CD4-positive, alpha-beta T cell treated with Interleukin-1 beta for 1 hour (primary cell): ENCODE measurements around the gene GINS3.

ENCODE experiments used
- DNase-seq, 2 donors: peaks; one replicate each; pipeline ENCODE4 v3.0.0-alpha.2; 2020 to 2022

The GINS3 gene

DNA sequence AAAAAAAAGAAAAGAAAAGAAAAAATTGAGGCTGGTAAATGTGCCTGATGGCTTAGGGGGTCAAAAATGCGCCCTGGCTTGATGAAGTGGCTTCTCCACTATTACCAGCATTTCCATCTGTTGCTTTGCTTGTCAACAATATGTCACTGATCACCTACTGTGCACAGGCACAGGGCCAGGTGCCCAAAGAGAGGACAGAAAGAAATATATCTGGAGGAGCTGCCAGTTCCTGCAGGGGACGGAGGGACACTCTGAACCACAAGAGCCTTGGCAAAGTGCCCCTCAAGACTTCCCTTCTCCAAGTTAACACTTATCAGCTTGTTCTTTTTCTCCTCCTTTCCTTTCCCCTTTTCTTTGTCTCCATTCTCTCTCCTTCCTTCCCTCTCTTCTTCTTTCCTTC lies 34.7 kb downstream of the GINS3 start:
- DNase-seq: no peak

DNA sequence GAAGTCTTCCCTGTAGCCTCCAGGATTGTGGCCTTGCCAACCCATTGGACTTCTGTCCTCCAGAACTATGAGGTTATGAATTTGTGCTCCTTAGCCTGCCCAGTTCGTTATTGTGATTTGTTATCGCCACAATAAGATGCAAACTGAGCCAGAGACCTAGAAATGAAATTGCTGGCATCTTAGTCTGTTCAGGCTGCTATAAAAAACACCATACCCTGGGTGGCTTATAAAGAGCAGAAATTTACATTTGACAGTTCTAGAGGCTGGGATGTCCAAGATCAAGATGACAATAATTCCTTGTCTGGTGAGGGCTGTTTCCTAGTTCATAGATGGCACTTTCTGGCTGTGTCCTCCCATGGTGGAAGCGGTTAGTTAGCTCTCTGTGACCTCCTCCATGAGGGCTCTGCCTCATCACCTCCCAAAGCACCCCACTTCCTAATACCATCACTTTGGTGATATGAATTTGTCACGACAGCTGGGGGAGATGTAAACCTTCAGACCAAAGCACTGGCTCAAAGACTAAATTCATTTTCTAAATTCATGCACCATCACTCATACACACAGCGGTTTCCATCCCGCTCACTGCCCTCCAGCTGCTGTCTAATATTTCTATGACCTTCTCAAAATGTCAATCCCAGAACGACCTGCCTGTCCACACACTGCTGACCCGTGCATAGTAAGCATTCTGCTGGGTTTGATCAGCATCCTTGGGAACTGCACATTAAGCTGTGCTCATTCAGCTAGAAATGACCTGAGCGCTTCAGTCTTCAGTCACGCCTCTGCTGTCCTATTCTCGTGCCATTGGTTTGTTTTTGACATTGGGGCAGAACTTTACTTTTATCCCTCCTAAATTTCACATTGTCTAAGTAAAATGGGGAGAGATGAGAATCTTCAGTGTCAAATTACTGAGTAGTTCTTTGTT lies 36.6 kb downstream of the GINS3 start:
- no peak for DNase-seq

DNA sequence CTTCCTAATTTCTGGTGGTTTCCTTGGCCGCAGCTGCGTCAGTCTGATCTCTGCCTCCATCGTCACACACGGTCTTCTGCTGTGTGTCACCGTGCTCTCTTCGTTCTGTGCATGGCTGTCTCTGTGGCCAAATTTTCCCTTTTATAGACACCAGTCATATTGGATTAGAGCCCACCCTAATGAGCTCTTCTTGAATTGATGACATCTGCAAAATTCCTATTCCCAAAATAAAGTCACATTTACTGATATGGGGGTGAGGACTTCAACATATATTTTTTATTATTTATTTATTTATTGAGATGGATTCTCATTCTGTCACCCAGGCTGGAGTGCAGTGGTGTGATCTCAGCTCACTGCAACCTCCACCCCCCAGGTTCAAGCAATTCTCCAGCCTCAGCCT lies 38.4 kb downstream of the GINS3 start:
- no peak for DNase-seq

DNA sequence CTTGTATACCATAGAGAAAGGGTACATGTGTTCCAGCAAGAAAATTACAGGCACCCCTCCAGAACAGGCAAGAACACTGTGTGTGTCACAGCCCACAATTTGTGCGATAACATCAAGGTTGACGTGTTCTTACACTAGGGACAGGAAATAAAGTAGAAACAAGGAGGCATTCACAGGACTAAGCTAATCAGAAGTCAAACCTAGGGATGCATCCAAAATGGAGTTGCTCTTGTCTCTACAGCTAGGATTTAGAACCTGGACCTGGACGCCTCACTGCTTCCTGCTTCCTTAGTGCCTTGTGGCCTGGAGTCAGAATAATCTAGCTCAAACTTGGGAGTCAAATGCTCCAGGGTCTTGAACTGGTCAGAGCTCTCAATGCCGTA lies 41.3 kb downstream of the GINS3 start:
- no peak for DNase-seq

DNA sequence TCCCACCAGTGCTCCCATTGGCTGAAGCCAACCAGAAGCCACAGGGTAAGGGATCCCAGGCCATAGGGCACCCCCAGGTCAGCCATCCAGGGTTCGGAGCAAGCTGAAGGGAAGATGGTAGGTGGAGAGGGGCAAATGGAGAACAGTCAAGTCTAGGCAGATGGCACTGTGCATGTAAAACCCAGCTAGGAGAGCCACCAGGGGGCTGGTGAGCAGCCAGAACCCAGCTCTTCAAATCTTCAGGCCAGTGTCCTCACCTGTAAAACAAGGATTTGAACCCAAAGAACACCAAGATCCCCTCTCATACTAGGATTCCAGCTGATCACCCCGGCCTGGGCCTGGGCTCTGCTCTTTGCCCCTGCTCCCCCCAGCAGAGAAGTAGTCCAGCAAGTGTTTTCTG lies 43.5 kb downstream of the GINS3 start:
- DNase-seq: no peak

DNA sequence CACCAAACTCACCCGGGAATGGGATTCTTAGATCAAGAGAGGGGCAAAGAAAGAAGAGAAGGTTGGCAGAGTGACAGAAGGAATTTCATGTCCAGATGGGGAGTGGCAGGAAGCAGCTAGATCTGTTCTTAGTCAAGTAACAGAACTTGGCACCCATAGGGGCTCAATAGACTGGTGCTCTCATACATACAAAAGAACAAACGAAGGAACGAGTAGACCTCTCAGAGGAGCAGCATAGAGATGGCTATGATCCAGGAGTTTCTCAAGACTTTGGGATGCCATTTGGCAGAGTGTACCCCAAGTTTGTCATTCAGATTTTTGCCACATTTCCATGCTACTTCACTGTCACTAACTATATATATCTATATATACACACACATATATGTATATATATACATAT lies 47.9 kb downstream of the GINS3 start:
- DNase-seq: no peak

DNA sequence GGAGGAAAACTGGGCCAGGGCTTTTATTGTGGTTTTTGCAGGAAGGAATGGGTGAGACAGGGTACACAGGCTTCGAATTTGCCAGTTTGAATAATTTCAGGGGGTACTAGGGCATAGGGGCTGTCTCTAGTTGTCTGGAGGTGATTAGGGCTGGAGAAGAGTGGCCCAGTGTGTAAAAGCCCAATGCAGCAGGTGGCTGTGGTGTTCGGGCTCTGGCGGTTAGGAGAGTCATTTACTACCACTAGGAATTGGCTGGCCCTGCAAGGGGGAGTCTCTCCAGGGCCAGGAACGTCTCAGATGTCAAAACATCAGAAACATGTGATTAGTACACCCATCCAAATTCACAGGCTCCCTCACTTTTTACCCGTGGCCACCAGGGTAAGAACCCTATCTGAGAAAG lies 50.3 kb downstream of the GINS3 start:
- DNase-seq: no peak

DNA sequence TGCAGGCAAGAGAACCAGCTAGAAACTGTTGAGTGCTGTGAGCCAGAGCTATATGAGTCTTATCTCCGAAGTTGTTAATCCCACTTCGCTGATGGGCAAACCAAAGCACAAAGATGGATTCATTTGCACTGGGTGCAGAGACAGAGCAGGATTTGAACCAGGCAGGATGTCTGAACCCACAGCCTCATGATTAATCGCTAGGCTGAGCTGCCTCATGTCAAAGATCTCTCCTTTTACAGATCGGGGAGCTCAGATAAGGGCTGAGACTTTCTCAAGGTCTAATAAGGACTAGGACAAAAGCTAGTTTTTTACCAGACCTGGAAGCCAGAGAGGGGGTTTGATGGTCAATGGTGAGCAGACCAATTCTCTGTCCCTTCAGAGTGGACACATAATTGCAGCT lies 51.5 kb downstream of the GINS3 start:
- DNase-seq: no peak

DNA sequence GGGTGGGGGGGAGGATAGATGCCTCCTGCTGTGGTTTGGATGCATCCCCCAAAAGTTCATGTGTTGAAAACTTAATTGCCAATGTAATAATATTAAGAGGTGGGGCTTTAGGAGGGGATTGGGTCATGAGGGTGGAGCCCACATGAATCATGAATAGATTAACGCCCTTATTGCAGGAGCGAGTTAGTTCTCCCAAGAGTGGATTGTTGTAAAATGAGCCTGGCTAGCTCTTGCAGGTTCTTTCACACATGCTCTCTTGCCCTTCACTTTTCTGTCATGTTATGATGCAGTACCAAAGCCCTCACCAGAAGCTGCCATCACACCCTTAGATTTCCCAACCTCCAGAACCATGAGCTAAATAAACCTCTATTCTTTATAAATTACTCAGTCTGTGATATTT lies 52.0 kb downstream of the GINS3 start:
- DNase-seq: no peak

DNA sequence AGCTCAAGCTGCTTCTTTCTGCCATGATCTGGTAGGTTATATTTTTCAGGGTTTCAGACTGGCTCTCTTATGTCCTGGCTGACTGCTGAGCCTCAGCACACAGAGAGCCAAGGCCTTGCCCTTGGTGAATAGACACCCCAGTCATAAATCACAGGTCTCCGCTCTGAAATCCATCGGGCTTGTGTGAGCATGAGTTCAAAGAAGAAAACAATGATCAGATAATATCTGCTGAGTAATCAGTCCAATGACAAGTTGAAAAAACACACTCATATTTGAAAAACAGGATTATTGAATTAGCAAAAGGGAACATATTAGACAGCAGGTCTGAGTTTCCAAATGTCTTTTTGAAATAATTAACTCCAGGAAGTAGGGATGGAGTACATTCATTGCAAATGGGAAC lies 56.6 kb downstream of the GINS3 start:
- no peak for DNase-seq

DNA sequence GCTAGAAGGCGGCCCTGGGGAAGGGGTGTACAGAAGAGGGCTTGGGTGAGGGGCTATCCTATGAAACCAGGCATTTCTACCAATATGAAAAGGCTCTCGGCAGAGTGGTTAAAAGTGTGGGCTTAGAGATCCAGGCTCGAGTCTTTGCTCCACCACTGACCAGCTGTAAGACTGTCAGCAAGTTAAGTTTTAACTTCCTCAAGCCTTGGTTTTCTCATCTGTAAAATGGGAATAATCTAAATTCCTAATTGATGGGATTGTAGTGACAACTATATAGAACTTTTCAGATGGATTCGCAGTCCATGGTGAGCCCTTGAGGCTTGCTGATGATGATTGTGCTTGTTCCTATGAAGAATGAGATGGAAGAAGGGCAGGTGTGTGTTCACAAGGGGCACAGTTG lies 57.0 kb downstream of the GINS3 start:
- DNase-seq: no peak

DNA sequence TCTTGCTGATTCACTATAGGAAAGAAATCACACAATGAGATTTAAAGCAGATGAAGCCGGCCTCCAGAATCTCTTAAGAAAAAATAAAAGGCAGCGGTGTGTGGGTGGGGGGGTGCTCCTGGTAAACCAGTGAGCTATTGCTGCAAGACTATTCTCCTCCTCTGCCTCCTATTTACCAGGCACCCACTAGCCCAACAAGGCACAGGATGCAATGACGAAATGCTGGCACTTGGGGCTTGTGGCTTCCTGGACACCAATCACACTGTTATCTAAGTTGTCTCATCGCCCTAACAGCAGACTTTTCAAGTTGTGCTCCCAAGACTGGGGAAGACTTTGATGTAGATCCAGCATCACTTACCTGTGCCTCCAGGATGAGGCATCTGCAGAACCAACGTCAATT lies 57.5 kb downstream of the GINS3 start:
- no peak for DNase-seq

DNA sequence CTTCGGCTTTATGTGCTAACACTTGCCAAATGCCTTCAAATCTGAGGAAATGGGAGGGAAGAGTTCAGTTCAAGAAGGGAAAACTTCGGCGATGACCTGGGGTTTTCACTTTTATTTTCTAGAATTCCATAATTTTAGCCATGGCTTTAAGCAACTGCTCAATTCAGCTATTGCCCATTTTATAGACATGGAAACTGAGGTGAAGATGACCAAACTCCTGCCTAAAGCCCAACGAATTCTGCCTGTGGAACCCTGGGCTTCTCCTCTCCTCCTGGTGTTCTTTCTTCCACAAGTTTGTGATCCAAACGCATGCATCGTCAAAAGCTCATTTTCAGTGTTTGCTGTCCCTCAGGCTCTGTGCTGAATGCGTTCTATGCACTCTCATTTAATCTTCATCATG lies 58.3 kb downstream of the GINS3 start:
- DNase-seq: no peak

DNA sequence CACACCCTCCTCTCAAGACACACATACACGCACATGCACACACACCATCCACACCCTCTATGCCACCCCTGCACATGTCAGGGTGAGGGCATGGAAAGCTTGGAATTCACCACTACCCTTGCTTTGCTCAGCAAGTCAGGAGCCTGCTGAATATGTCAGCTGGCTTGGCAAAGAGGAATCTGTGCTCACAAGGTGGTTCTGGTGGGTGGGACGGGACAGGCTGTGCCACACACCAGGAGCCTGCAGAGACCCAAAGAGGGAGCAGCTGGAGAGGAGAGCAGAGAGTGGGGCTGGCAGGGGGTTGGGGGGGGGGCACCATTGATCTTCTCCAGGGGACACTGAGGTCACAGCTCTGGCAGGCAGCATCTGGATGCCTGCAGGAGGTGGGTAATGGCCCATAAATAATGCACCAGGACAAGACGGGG lies 59.0 kb downstream of the GINS3 start:
- DNase-seq: no peak

DNA sequence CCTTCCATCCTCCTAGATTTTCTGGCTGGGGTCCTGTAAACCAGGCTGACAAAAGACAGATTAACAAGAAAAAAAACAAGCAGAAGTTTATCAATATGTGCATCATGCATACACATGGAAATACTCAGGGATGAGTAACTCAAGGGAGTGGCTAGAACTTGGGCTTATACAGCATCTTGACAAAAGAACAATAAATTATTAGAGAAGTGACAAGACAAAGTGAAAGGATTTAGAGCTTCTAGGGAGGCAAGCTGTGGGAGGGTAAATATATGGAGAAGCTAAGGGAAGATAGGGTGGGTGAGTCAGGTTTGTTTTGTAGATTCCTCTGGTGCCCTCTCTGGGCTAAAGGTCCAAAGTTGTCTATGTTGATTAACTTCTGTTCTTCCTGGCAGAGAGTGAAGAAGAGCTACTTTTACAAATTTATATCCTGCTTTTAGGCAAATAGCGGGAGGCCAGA lies 59.7 kb downstream of the GINS3 start:
- no peak for DNase-seq

DNA sequence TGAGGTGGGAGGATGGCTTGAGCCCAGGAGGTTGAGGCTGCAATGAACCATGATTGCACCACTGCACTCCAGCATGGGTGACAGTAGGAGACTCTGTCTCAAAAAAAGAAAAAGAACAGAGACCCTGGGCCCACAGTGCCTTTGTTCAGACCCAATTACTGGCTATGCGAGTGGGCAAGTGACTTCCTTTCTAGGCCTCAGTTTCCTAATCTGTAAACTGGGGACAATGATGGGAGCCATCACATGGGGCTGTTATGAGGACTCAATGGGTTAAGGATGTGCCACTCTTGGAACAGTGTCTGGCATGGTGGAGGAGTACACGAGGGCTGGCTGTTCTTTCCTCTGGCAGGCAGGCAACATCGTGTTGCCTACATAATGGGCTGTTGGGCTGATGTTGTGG lies 60.4 kb downstream of the GINS3 start:
- DNase-seq: no peak

DNA sequence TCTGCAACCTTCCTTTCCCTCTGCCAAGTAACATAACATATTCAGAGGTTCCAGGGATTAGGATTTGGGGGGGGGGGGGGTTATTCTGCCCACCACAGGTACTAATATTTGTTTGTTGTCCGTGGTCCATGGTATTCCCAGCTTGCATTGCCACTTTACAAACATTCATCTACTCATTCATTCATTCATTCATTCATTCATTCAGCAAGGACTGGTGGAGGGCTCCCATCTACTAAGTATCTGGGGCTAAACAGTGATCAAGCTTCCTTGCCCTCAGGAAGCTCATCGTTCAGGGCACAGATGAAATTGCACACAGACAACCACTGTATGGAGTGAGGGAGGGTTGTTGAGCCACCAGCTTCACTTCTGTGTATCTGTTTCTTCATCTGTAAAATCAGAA lies 61.9 kb downstream of the GINS3 start:
- no peak for DNase-seq

DNA sequence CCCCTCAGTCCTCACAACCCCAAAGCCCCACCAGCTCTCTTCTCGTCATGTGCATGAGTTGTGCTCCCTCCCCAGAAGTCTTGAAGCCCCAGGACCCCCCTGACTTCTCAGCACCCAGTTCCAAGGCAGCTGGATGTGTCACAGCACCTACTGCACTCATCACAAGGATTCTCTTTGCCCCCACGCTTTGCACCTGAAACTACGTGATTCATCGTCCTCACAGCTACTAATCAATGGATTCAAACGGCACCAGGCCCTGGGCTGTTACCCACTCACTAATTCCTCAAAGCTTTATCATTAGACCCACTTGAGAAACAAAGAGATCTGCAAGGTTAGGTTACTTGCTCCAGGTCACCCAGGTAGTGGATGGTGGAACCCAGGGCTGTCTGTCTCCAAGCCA lies 62.6 kb downstream of the GINS3 start:
- DNase-seq: no peak
